DND-41 (cell line): ENCODE results near the gene KLC1.

Experiments
- EZH2 ChIP-seq: IDR thresholded peaks from 3 replicates; pipeline ENCODE4 v1.6.1; 2012; ENCODE audit warnings: borderline replicate concordance, low read depth, mild to moderate bottlenecking, moderate library complexity, low read length, inconsistent platforms; ENCODE audit not compliant: severe bottlenecking
- TF ChIP-seq, protein P1 (sequence below): IDR thresholded peaks from 2 replicates; pipeline ENCODE4 v1.5.1; 2012; ENCODE audit warnings: borderline replicate concordance, low read length, moderate library complexity, mild to moderate bottlenecking; ENCODE audit not compliant: poor library complexity, severe bottlenecking; ENCODE audit errors: extremely low read depth

GRCh38 chr14:103683139-103683538 is 54.1 kb downstream of the KLC1 start:
- TF ChIP-seq, protein P1, sequence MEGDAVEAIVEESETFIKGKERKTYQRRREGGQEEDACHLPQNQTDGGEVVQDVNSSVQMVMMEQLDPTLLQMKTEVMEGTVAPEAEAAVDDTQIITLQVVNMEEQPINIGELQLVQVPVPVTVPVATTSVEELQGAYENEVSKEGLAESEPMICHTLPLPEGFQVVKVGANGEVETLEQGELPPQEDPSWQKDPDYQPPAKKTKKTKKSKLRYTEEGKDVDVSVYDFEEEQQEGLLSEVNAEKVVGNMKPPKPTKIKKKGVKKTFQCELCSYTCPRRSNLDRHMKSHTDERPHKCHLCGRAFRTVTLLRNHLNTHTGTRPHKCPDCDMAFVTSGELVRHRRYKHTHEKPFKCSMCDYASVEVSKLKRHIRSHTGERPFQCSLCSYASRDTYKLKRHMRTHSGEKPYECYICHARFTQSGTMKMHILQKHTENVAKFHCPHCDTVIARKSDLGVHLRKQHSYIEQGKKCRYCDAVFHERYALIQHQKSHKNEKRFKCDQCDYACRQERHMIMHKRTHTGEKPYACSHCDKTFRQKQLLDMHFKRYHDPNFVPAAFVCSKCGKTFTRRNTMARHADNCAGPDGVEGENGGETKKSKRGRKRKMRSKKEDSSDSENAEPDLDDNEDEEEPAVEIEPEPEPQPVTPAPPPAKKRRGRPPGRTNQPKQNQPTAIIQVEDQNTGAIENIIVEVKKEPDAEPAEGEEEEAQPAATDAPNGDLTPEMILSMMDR, result no peak
- no peak for TF ChIP-seq EZH2
